ENCODE results near the gene SPPL2B.

DNA sequence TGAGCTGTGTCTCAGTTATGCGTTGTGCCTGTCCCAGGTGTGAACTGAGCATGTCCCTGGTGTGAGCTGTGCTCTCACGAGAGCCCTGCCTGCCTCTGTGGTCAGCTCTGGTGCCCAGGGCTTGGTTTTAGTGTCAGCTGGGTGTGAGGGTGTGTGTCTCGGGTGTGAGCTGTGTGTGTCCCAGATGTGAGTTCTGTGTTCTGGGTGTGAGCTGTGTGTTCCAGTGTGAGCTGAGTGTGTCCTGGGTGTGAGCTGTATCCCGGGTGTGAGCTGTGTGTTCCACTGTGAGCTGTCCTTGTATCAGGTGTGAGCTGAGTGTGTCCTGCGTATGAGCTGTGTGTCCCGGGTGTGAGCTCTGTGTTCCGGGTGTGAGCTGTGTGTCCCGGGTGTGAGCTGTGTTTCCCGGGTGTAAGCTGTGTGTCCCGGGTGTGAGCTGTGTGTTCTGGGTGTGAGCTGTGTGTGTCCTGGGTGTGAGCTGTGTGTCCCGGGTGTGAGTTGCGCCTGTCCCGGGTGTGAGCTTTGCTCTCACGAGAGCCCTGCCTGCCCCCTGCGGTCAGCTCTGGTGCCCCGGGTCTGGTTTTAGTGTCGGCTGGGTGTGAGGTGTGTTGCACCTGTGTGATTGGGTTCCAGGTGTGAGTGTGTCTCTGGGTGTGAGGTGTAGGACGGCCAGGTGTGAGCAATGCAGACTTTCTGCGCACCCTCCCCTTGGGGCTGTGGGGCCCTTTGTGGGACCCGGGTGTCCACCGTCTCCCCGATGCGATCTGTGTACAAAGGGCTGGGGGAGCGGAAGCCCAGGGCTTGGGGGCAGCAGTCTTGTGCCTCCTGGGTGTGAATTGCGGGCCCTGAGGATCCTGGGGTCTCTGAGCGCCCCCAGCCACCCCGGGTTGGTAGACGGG, 39.4 kb upstream of the SPPL2B start:
- no peak for TF ChIP-seq CTCF (IDR thresholded peaks at IDR 0.05; ENCODE audit: low read depth, low read length, missing input control)
- TF ChIP-seq, protein P1, sequence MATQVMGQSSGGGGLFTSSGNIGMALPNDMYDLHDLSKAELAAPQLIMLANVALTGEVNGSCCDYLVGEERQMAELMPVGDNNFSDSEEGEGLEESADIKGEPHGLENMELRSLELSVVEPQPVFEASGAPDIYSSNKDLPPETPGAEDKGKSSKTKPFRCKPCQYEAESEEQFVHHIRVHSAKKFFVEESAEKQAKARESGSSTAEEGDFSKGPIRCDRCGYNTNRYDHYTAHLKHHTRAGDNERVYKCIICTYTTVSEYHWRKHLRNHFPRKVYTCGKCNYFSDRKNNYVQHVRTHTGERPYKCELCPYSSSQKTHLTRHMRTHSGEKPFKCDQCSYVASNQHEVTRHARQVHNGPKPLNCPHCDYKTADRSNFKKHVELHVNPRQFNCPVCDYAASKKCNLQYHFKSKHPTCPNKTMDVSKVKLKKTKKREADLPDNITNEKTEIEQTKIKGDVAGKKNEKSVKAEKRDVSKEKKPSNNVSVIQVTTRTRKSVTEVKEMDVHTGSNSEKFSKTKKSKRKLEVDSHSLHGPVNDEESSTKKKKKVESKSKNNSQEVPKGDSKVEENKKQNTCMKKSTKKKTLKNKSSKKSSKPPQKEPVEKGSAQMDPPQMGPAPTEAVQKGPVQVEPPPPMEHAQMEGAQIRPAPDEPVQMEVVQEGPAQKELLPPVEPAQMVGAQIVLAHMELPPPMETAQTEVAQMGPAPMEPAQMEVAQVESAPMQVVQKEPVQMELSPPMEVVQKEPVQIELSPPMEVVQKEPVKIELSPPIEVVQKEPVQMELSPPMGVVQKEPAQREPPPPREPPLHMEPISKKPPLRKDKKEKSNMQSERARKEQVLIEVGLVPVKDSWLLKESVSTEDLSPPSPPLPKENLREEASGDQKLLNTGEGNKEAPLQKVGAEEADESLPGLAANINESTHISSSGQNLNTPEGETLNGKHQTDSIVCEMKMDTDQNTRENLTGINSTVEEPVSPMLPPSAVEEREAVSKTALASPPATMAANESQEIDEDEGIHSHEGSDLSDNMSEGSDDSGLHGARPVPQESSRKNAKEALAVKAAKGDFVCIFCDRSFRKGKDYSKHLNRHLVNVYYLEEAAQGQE (IDR thresholded peaks at IDR 0.05), result no peak
- no peak for TF ChIP-seq GABPA (IDR thresholded peaks at IDR 0.05 in 1 of 2, conservative IDR thresholded peaks at IDR 0.05 in 1 of 2)
- TF ChIP-seq RAD21 (IDR thresholded peaks at IDR 0.05), result no peak
- TF ChIP-seq RXRA (IDR thresholded peaks at IDR 0.05), result no peak
- no peak for TF ChIP-seq SP1 (IDR thresholded peaks at IDR 0.05)
- TF ChIP-seq EGR1 (IDR thresholded peaks at IDR 0.05; ENCODE audit: low read depth in 2 of 2), result no peak
- TF ChIP-seq TAF1 (conservative IDR thresholded peaks at IDR 0.05), result no peak
- TF ChIP-seq MAX (IDR thresholded peaks at IDR 0.05), result no peak
- TF ChIP-seq FOXA2 (IDR thresholded peaks at IDR 0.05), result no peak
- no peak for TF ChIP-seq YY1 (IDR thresholded peaks at IDR 0.05)
- no peak for TF ChIP-seq ZBTB33 (IDR thresholded peaks at IDR 0.05)
- no peak for TF ChIP-seq HNF4A (conservative IDR thresholded peaks at IDR 0.05)
- no peak for TF ChIP-seq JUND (IDR thresholded peaks at IDR 0.05)

Data from liver (tissue), 3 donors.